NCI-H446 treated with DMSO at 0.1 percent for 48 hours (cell line): ENCODE measurements around the gene METRN.
"Not testable (repeated sequence)": the region's sequence is repeated elsewhere in the genome, so short reads cannot be mapped to it uniquely, and the experiment has no call there.

Experiments
- DNase-seq: peaks from one replicate; lab custom pipeline; 2025; lab: John Stamatoyannopoulos, UW

The METRN gene

GRCh38 chr16:735982-736453 lies 21.1 kb downstream of the METRN start:
- no peak for DNase-seq

GRCh38 chr16:736936-737481 lies 22.1 kb downstream of the METRN start:
- DNase-seq = no peak

- no peak for DNase-seq
These were observed 24.9 kb downstream of the METRN start for GRCh38 chr16:739560-740458.

- no peak for DNase-seq
These were observed 25.5 kb downstream of the METRN start for GRCh38 chr16:740459-740763.

GRCh38 chr16:740764-741505 lies 26.0 kb downstream of the METRN start, which contains the start of gene CIAO3:
TSS of gene CIAO3 (minus strand) at chr16:740997. CDS start at chr16:740985, 12 bp downstream.
- peak; percentile 57 for DNase-seq

GRCh38 chr16:741986-742629 lies 27.2 kb downstream of the METRN start:
- DNase-seq = no peak

- not testable (repeated sequence) for DNase-seq
These were observed 28.0 kb downstream of the METRN start for GRCh38 chr16:742894-743293.

GRCh38 chr16:743794-744500 lies 29.0 kb downstream of the METRN start:
- DNase-seq = no peak

GRCh38 chr16:745739-746138 lies 30.8 kb downstream of the METRN start:
- no peak for DNase-seq

GRCh38 chr16:746637-747036 lies 31.7 kb downstream of the METRN start:
- no peak for DNase-seq

- DNase-seq = no peak
These were observed 33.2 kb downstream of the METRN start for GRCh38 chr16:747978-748746.

- DNase-seq = no peak
These were observed 34.1 kb downstream of the METRN start for GRCh38 chr16:749010-749409.

- DNase-seq = no peak
These were observed 35.6 kb downstream of the METRN start for GRCh38 chr16:750485-750884.

- no peak for DNase-seq
These were observed 36.5 kb downstream of the METRN start for GRCh38 chr16:751152-752006.

- no peak for DNase-seq
These were observed 37.0 kb downstream of the METRN start for GRCh38 chr16:752007-752312.

GRCh38 chr16:754121-754607 lies 39.2 kb downstream of the METRN start:
- DNase-seq = not testable (repeated sequence)

GRCh38 chr16:754656-755055 lies 39.7 kb downstream of the METRN start:
- no peak for DNase-seq

- DNase-seq = no peak
These were observed 41.5 kb downstream of the METRN start for GRCh38 chr16:756428-756827.

- DNase-seq = no peak
These were observed 44.4 kb downstream of the METRN start for GRCh38 chr16:759110-759910.
